HepG2 (cell line): ENCODE data around the gene USP9Y. TPM values are rescaled to one million over a fixed set of nuclear protein-coding genes. Genes with fewer than 3 reads are reported as not detected.
A peak's percentile ranks its signal among the peaks of the same experiment; 100 is the strongest.

ENCODE experiments used
- ATAC-seq: fragments of 200-7000 bp; cut with Tn5 transposase; 3 replicates; pipeline ENCODE4 v1.9.1; 2020; ENCODE audit warnings: mild to moderate bottlenecking, moderate library complexity
- BruUV-seq: library from RNA; stranded (reverse); fragments of 400-500 nt; replicated peaks from 2 replicates; lab custom pipeline; 2021; lab: Mats Ljungman, UMichigan
- CTCF ChIA-PET: fragments of 300-600 bp; formaldehyde crosslinking; extraction: SDS; loops from one replicate; lab custom pipeline; 2021; ENCODE audit warnings: low total read pairs, inconsistent platforms, low intra/inter-chr PET ratio; lab: Yijun Ruan, JAX
- POLR2A ChIA-PET: fragments of 350-600 bp; sonication (Branson Sonifier 250); formaldehyde crosslinking; loops from one replicate; lab custom pipeline; 2020; ENCODE audit warnings: antibody characterized with exemption, inconsistent platforms; lab: Yijun Ruan, JAX
- DNase-seq: peaks from one replicate; pipeline ENCODE4 v3.0.0-alpha.2; 2015; ENCODE audit warnings: low spot score
- FAIRE-seq: peaks from 3 replicates; lab custom pipeline; 2011; peaks lifted over from hg19 to GRCh38; lab: Jason Lieb, UNC
- H2AFZ ChIP-seq: one replicate; pipeline ENCODE4 v1.6.1; 2011; ENCODE audit warnings: low read length, inconsistent platforms
- H3K27ac ChIP-seq: fragments of 300-600 bp; 3 replicates; pipeline ENCODE4 v1.8.0; 2011; ENCODE audit warnings: mixed run types, mild to moderate bottlenecking, mixed read lengths, low read length, inconsistent platforms; ENCODE audit not compliant: insufficient read depth; ENCODE audit errors: extremely low read length
- H3K27me3 ChIP-seq, 2 experiments: fragments of 200-600 bp in 1 of 2; 2 replicates in 1 of 2; 3 replicates in 1 of 2; pipeline versions ENCODE4 v1.6.0 to v1.8.0; 2011; ENCODE audit warnings: low read length in 2 of 2, mild to moderate bottlenecking in 2 of 2, moderate library complexity in 2 of 2, inconsistent platforms in 1 of 2; ENCODE audit not compliant: insufficient read depth in 2 of 2, control insufficient read depth in 1 of 2
- H3K36me3 ChIP-seq, 2 experiments: fragments of 200-600 bp in 1 of 2; replicated peaks in 1 of 2; 2 replicates in 1 of 2; 3 replicates in 1 of 2; pipeline versions ENCODE4 v1.5.1 to v1.8.0; 2011; ENCODE audit warnings: low read length in 2 of 2, inconsistent platforms in 1 of 2; ENCODE audit not compliant: insufficient read depth in 2 of 2, control insufficient read depth in 1 of 2
- H3K4me1 ChIP-seq: 2 replicates; pipeline ENCODE4 v1.5.1; 2012; ENCODE audit warnings: low read length, inconsistent platforms; ENCODE audit not compliant: insufficient read depth
- H3K4me2 ChIP-seq: 2 replicates; pipeline ENCODE4 v1.6.0; 2011; ENCODE audit warnings: low read depth, low read length, inconsistent platforms
- H3K4me3 ChIP-seq, 3 experiments: fragments of 200-600 bp in 1 of 3; sonication (generic), shearing (Covaris generic) in 1 of 3; replicated peaks in 1 of 3; 2 replicates each; pipeline ENCODE4 v1.5.1; 2011 to 2016; ENCODE audit warnings: low read length in 3 of 3, inconsistent platforms in 2 of 3, low read depth in 2 of 3, mild to moderate bottlenecking in 2 of 3, control low read depth in 1 of 3, mixed read lengths in 1 of 3; ENCODE audit not compliant: insufficient read depth in 1 of 3
- H3K79me2 ChIP-seq: one replicate; pipeline ENCODE4 v1.6.1; 2011; ENCODE audit warnings: low read length, inconsistent platforms; ENCODE audit not compliant: insufficient read depth
- H3K9ac ChIP-seq: 2 replicates; pipeline ENCODE4 v1.6.0; 2011; ENCODE audit warnings: mild to moderate bottlenecking, low read depth, low read length, inconsistent platforms; ENCODE audit not compliant: insufficient read depth
- H3K9me3 ChIP-seq: 2 replicates; pipeline ENCODE4 v1.5.1; 2012; ENCODE audit warnings: mild to moderate bottlenecking, low read length
- H4K20me1 ChIP-seq: 2 replicates; pipeline ENCODE4 v1.6.0; 2011; ENCODE audit warnings: inconsistent platforms, mild to moderate bottlenecking, low read length, moderate library complexity; ENCODE audit not compliant: insufficient read depth
- KLF16 ChIP-seq, 2 experiments: sonication (generic) in 1 of 2; formaldehyde crosslinking in 1 of 2; IDR thresholded peaks; 2 replicates each; pipeline versions ENCODE4 v1.6.1 to v1.8.0; 2016 to 2023; ENCODE audit warnings: missing genetic modification reagents in 2 of 2, missing compliant biosample characterization in 1 of 2
- KLF6 ChIP-seq: IDR thresholded peaks from 2 replicates; pipeline ENCODE4 v1.8.0; 2016; ENCODE audit warnings: missing biosample characterization, missing genetic modification reagents
- MAFF ChIP-seq: IDR thresholded peaks from 2 replicates; pipeline ENCODE4 v1.6.1; 2011; ENCODE audit warnings: low read depth, low read length, improper control_type of control experiment
- MAFK ChIP-seq, 2 experiments: IDR thresholded peaks in 1 of 2; conservative IDR thresholded peaks in 1 of 2; 2 replicates each; pipeline ENCODE4 v1.6.1; 2011; ENCODE audit warnings: improper control_type of control experiment in 2 of 2, low read length in 2 of 2
- MXD4 ChIP-seq: IDR thresholded peaks from 2 replicates; pipeline ENCODE4 v1.6.1; 2016; ENCODE audit warnings: mild to moderate bottlenecking, missing biosample characterization, missing genetic modification reagents
- RFXANK ChIP-seq: IDR thresholded peaks from 2 replicates; pipeline ENCODE4 v1.6.1; 2016
- ZBTB8A ChIP-seq: sonication (generic); formaldehyde crosslinking; IDR thresholded peaks from 2 replicates; pipeline ENCODE4 v1.4.0; 2020; ENCODE audit warnings: mild to moderate bottlenecking, low read depth, missing genetic modification reagents, borderline replicate concordance
- ZNF17 ChIP-seq: sonication (generic); formaldehyde crosslinking; IDR thresholded peaks from 2 replicates; pipeline ENCODE4 v1.5.0; 2020; ENCODE audit warnings: mild to moderate bottlenecking, missing genetic modification reagents
- WGBS: methylation state at CpG from one replicate; pipeline ENCODE4 v1.1.6; 2017; ENCODE audit warnings: low lambda C conversion rate; 5-methylcytosine and 5-hydroxymethylcytosine counted together
- in situ Hi-C: cut with HindIII; loops from 2 replicates; pipeline ENCODE4 v1.10.0; 2017; ENCODE audit warnings: low pct_unique_long_range_greater_than_20kb; ENCODE audit not compliant: extremely low pct_ligation_motif_present
- intact Hi-C: fragments of 100-400 bp; cut with micrococcal nuclease; formaldehyde crosslinking; loops from one replicate; pipeline ENCODE4 v1.10.0; 2022; ENCODE audit not compliant: unreplicated experiment
- polyA plus RNA-seq, 8 experiments: library from polyadenylated mRNA; depleted of rRNA in 3 of 8; stranded (reverse) in 7 of 8; unstranded in 1 of 8; fragments of >200 nt; fragmentation: Illumina TruSeq in 4 of 8; extraction: Trizol in 4 of 8; gene quantifications; 2 replicates each; pipeline versions ENCODE4 v1.2.1 to v1.2.3, GENCODE V29; 2011 to 2016; ENCODE audit warnings: low read depth in 4 of 8, missing spikeins in 1 of 8, mixed read lengths in 1 of 8; ENCODE audit not compliant: insufficient read depth in 1 of 8
- total RNA-seq, 5 experiments: library from RNA; depleted of rRNA; stranded (reverse); fragments of >200 nt; fragmentation: Illumina TruSeq; extraction: Trizol; gene quantifications; 2 replicates each; pipeline ENCODE4 v1.2.3, GENCODE V29; 2016; ENCODE audit warnings: low read depth in 1 of 5
- TF ChIP-seq, protein P1 (sequence below): sonication (generic); formaldehyde crosslinking; IDR thresholded peaks from 2 replicates; pipeline ENCODE4 v1.5.0; 2020; ENCODE audit warnings: mild to moderate bottlenecking, missing genetic modification reagents

The USP9Y gene
- total and polyA plus RNA-seq, 2 of the 13 experiments (the other 11 are each of a cell fraction or from before 2014, with no cell fraction given): 14.6 to 41.9 TPM

DNA sequence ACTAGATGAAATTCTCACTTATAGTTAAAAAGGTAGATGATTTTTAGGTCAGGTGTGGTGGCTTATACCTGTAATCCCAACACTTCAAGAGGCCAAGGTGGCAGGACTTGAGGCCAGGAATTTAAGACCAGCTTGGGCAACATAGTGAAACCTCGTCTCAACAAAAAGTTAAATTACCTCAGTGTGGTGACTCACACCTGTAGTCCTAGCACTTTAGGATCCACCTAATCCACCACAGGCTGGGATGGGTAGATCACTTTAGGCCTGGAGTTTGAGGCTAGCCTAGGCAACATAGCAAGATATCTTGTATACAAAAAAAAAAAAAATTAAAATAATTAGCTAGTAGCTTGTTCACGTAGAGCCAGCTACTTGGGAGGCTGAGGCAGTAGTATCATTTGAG is 140.3 kb downstream of the USP9Y start:
- Histone ChIP-seq H3K4me3 (no peak overlapping the region), H3K9ac (no peak overlapping the region), H3K9me3 (no peaks in the 10 kb centered on the region), H3K36me3 (no peaks in the 10 kb centered on the region), H3K27ac (no peak overlapping the region), H4K20me1 (no peaks in the 10 kb centered on the region), H3K4me2 (no peak overlapping the region), H3K79me2 (no peaks in the 10 kb centered on the region), H3K4me1 (no peaks in the 10 kb centered on the region), H3K27me3 (no peaks in the 10 kb centered on the region), H2AFZ (no peak overlapping the region)
- ATAC-seq: no peak
- FAIRE-seq: no peak
- no peak for TF ChIP-seq ZNF17 (CRISPR knock-in tag)
- TF ChIP-seq KLF16 (CRISPR knock-in tag; IDR thresholded peaks at IDR 0.05): no peak
- TF ChIP-seq, protein P1, sequence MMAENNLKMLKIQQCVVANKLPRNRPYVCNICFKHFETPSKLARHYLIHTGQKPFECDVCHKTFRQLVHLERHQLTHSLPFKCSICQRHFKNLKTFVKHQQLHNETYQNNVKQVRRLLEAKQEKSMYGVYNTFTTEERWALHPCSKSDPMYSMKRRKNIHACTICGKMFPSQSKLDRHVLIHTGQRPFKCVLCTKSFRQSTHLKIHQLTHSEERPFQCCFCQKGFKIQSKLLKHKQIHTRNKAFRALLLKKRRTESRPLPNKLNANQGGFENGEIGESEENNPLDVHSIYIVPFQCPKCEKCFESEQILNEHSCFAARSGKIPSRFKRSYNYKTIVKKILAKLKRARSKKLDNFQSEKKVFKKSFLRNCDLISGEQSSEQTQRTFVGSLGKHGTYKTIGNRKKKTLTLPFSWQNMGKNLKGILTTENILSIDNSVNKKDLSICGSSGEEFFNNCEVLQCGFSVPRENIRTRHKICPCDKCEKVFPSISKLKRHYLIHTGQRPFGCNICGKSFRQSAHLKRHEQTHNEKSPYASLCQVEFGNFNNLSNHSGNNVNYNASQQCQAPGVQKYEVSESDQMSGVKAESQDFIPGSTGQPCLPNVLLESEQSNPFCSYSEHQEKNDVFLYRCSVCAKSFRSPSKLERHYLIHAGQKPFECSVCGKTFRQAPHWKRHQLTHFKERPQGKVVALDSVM (CRISPR knock-in tag): no peak
- TF ChIP-seq KLF6 (CRISPR knock-in tag): no peak
- TF ChIP-seq MXD4 (CRISPR knock-in tag): no peak
- ChIA-PET POLR2A (no interaction called here), CTCF (no interaction called here)
- no peak for DNase-seq
- in situ Hi-C loops (no loop called here), intact Hi-C loops (no loop called here)
- 100% methylated on average over 2 of the region's 2 CpGs for WGBS
- no TSS peak for BruUV-seq

DNA sequence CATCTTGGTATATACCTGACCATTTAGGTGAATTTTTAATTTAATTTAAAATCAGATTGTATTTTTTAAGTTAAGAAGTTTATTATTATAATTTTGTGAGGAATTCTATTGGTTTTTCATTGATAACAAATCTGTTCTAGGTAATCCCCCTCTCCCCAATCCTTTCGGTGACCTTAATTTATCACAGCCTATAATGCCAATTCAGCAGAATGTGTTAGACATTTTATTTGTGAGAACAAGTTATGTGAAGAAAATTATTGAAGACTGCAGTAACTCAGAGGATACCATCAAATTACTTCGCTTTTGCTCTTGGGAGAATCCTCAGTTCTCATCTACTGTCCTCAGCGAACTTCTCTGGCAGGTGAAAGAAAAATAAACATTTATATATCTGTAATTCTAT is 145.8 kb downstream of the USP9Y start:
- ChIA-PET POLR2A (no interaction called here), CTCF (no interaction called here)
- no peak overlapping the region for H3K4me2 ChIP-seq
- no peak overlapping the region for H2AFZ ChIP-seq
- no peak for FAIRE-seq
- H3K4me3 ChIP-seq: no peak overlapping the region
- no peaks in the 10 kb centered on the region for H3K36me3 ChIP-seq
- no peak overlapping the region for H3K27ac ChIP-seq
- WGBS: 96% methylated on average over 3 of the region's 3 CpGs
- H3K9me3 ChIP-seq: no peaks in the 10 kb centered on the region
- H4K20me1 ChIP-seq: no peaks in the 10 kb centered on the region
- H3K79me2 ChIP-seq: no peaks in the 10 kb centered on the region
- no peak for TF ChIP-seq RFXANK (CRISPR knock-in tag)
- peak; percentile 75 for TF ChIP-seq MAFF
- no peak for TF ChIP-seq ZBTB8A (CRISPR knock-in tag)
- peak; percentile 59 to 76 for TF ChIP-seq MAFK (conservative IDR thresholded peaks at IDR 0.05 in 1 of 2, IDR thresholded peaks at IDR 0.05 in 1 of 2; ENCODE audit: low read length in 2 of 2)
- no peaks in the 10 kb centered on the region for H3K4me1 ChIP-seq
- ATAC-seq: no peak
- H3K9ac ChIP-seq: no peak overlapping the region
- no TSS peak for BruUV-seq
- in situ Hi-C loops (no loop called here), intact Hi-C loops (no loop called here)
- no peaks in the 10 kb centered on the region for H3K27me3 ChIP-seq
- no peak for DNase-seq
